Adrenal gland (tissue), 5 donors: ENCODE data around the gene RPL11.
"Not testable (repeated sequence)": the region's sequence is repeated elsewhere in the genome, so short reads cannot be mapped to it uniquely, and the experiment has no call there.

ENCODE experiments used
- POLR2A ChIP-seq, 2 donors: fragments of 450-650 bp; IDR thresholded peaks; one replicate each; pipeline ENCODE4 v1.6.1; 2017; ENCODE audit warnings: antibody characterized with exemption in 2 of 2, mild to moderate bottlenecking in 2 of 2, moderate library complexity in 1 of 2
- TF ChIP-seq, protein P1 (sequence below), 6 experiments: fragments of 450-650 bp in 4 of 6; fragments of 200-600 bp in 2 of 6; sonication (generic) in 1 of 6; IDR thresholded peaks; 1 replicate in 5 of 6; 2 replicates in 1 of 6; pipeline versions ENCODE4 v1.5.1 to v1.8.0; 2016 to 2021; ENCODE audit warnings: antibody characterized with exemption in 6 of 6, mild to moderate bottlenecking in 2 of 6, moderate library complexity in 1 of 6
- donor health status: DM: no; HTN: no; CAD: no.

DNA sequence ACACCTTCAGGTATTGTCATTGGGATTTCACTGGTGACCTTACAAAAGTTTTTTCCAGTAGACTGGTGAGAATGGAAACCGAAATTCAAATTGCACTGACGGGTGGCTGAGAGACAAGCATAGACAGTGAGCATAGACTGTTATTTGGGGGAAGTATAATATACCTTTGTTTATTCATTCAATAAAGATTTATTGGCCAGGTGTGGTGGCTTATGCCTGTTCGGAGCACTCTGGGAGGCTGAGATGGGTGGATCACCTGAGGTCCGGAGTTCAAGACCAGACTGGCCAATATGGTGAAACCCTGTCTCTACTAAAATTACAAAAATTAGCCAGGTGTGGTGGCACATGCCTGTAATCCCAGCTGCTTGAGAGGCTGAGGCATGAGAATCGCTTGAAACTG is 41.7 kb downstream of the RPL11 start:
- TF ChIP-seq, protein P1, sequence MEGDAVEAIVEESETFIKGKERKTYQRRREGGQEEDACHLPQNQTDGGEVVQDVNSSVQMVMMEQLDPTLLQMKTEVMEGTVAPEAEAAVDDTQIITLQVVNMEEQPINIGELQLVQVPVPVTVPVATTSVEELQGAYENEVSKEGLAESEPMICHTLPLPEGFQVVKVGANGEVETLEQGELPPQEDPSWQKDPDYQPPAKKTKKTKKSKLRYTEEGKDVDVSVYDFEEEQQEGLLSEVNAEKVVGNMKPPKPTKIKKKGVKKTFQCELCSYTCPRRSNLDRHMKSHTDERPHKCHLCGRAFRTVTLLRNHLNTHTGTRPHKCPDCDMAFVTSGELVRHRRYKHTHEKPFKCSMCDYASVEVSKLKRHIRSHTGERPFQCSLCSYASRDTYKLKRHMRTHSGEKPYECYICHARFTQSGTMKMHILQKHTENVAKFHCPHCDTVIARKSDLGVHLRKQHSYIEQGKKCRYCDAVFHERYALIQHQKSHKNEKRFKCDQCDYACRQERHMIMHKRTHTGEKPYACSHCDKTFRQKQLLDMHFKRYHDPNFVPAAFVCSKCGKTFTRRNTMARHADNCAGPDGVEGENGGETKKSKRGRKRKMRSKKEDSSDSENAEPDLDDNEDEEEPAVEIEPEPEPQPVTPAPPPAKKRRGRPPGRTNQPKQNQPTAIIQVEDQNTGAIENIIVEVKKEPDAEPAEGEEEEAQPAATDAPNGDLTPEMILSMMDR (IDR thresholded peaks at IDR 0.05), result not testable (repeated sequence)
- TF ChIP-seq POLR2A (IDR thresholded peaks at IDR 0.05), result not testable (repeated sequence)
